Ovary (tissue), 3 donors: ENCODE measurements around the gene TNIK.

ENCODE experiments used
- CTCF ChIP-seq, 3 donors: fragments of 450-650 bp in 2 of 3; fragments of 200-600 bp in 1 of 3; IDR thresholded peaks; one replicate each; pipeline versions ENCODE4 v1.5.1 to v1.8.0; 2016 to 2022; ENCODE audit warnings: antibody characterized with exemption in 3 of 3, mild to moderate bottlenecking in 1 of 3
- EP300 ChIP-seq: sonication (generic); formaldehyde crosslinking; IDR thresholded peaks from one replicate; pipeline ENCODE4 v1.6.1; 2017; ENCODE audit warnings: antibody characterized with exemption
- POLR2A ChIP-seq: fragments of 450-650 bp; IDR thresholded peaks from one replicate; pipeline ENCODE4 v1.6.1; 2017; ENCODE audit warnings: antibody characterized with exemption, mild to moderate bottlenecking, moderate library complexity
- donor health status: DM: no; HTN: no; CAD: no.

- TF ChIP-seq CTCF (IDR thresholded peaks at IDR 0.05) (no peak), EP300 (no peak), POLR2A (no peak)
Observed at GRCh38 chr3:171145798-171146197, 314.4 kb downstream of the TNIK start.
